ENCODE measurements around the gene SLC26A4.
A peak's percentile ranks its signal among the peaks of the same experiment; 100 is the strongest.

SLC26A4 gene

DNA sequence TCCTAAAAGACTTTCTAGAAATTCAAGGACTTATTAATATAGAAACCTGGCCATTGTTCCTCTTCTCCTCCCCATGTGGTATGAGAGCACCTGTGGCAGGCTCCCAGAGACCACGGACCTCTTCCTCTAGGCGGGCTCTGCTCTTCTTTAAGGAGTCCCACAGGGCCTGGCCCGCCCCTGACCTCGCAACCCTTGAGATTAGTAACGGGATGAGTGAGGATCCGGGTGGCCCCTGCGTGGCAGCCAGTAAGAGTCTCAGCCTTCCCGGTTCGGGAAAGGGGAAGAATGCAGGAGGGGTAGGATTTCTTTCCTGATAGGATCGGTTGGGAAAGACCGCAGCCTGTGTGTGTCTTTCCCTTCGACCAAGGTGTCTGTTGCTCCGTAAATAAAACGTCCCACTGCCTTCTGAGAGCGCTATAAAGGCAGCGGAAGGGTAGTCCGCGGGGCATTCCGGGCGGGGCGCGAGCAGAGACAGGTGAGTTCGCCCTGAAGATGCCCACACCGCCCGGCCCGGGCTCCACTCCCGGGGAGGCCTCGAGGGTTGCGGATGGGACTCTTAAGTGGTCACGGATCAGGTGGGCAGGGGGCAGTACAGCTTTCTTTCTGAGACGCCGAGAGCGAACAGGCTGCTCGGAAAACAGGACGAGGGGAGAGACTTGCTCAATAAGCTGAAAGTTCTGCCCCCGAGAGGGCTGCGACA is at the start of gene SLC26A4:
SLC26A4 (plus strand) TSS at position 448 of the 700 bp plus-strand sequence. CDS start 814 bp downstream, outside the sequence.
- TF ChIP-seq, protein P1, sequence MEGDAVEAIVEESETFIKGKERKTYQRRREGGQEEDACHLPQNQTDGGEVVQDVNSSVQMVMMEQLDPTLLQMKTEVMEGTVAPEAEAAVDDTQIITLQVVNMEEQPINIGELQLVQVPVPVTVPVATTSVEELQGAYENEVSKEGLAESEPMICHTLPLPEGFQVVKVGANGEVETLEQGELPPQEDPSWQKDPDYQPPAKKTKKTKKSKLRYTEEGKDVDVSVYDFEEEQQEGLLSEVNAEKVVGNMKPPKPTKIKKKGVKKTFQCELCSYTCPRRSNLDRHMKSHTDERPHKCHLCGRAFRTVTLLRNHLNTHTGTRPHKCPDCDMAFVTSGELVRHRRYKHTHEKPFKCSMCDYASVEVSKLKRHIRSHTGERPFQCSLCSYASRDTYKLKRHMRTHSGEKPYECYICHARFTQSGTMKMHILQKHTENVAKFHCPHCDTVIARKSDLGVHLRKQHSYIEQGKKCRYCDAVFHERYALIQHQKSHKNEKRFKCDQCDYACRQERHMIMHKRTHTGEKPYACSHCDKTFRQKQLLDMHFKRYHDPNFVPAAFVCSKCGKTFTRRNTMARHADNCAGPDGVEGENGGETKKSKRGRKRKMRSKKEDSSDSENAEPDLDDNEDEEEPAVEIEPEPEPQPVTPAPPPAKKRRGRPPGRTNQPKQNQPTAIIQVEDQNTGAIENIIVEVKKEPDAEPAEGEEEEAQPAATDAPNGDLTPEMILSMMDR (IDR thresholded peaks at IDR 0.05; ENCODE audit: extremely low read depth, insufficient read depth, missing control alignments), result no peak
- peak; percentile 33 for DNase-seq (ENCODE audit: low spot score)
- in situ Hi-C loops (cut with MboI; ENCODE audit: low pct_unique_long_range_greater_than_20kb, low sequenced_read_pairs, unreplicated experiment), result no loop called here

DNA sequence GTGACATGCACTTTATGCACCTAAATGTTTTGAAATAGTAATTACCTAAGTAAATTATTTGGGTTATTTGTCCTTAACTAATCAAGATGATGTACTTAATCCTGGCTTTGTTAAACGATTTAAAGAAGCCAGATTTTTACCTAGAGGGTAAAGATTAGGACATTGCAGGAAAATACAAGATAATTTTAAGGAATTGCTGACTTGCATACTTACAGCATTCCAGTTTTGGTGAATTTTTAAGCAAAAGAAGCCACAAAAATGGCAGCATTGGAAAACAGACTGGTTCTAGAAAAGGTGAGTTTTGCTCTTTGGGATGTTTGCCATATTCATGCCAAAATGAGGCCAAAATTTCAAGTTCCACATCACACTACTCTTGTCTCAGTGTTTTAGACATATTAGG is 47.2 kb upstream of the SLC26A4 start:
- TF ChIP-seq, protein P1 (IDR thresholded peaks at IDR 0.05; ENCODE audit: extremely low read depth, insufficient read depth, missing control alignments), result no peak
- DNase-seq (ENCODE audit: low spot score), result no peak
- in situ Hi-C loops (cut with MboI; ENCODE audit: low pct_unique_long_range_greater_than_20kb, low sequenced_read_pairs, unreplicated experiment), result no loop called here

DNA sequence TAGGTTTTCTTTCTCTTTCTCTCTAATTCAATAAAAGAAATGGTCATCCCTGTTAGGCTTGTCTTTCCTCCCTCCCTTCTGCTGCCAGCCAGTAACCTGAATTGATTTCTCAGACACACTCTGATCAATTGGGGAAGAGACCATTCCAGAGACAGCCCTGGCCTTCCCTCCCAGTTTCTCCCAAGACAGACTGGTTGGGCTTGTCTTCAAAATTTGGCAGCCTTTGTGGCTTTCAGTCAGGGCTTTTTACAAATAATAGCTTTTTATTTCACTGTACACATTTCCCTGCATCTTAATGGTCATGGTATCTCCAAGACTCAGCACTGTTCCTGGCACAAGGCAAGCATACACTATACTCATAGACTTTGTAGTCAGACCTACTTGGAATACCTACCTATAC is 46.7 kb upstream of the SLC26A4 start:
- in situ Hi-C loops (cut with MboI; ENCODE audit: low pct_unique_long_range_greater_than_20kb, low sequenced_read_pairs, unreplicated experiment), result no loop called here
- TF ChIP-seq, protein P1 (IDR thresholded peaks at IDR 0.05; ENCODE audit: extremely low read depth, insufficient read depth, missing control alignments), result no peak
- DNase-seq (ENCODE audit: low spot score), result no peak

DNA sequence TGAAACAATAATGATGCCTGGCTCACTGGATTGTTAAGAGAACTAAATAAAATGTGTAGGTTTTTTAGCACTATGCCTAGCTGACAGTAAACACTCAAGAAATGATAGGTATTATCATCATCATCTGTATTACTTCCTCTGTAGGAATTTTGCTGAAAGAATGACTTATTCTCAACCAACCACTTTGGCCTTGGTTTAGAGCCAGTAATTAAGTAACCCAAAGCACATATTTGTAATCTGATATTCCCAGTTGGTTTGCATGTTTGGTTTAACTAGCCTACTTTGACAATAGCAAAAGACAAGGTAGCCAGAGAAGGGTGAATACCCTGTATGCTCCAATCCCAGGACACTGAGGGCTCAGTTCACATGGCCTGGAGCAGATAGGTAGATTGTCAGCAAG is 46.2 kb upstream of the SLC26A4 start:
- TF ChIP-seq, protein P1 (IDR thresholded peaks at IDR 0.05; ENCODE audit: extremely low read depth, insufficient read depth, missing control alignments), result no peak

DNA sequence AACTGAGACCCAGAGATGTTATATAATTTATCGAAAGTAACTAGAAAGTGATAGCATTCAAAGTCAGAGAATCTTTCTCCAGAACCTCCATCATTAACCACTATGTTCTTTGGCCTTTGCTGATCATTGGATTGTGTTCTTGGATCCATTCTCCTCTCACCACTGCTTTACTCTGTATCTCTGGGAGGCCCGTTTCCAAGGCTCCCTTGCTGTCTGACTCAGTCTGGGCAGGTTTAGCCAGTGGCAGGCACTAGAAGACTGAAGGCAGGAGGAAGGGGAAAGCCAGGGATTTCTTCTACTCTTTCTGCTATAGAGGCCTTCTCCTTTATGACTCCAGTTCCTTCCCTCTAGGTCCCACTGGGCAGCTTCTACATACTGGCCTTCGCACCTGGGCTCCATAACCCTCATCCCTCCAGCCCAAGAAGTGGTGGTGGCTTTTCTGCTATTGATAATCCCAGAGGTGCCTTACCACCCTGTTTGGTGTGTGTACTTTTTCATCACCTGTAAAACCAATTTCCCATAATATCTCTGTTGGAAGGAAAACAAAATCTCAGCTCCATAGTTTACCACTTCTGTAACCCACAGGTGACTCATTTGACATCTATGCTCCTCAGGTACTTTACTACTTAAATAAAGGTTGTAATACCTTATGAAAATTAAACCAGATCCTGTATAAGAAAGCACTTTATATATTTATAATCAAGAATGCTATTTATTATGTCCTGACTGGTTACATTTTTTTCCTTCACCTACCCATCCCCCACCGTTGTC is 44.5 kb upstream of the SLC26A4 start:
- in situ Hi-C loops (cut with MboI; ENCODE audit: low pct_unique_long_range_greater_than_20kb, low sequenced_read_pairs, unreplicated experiment), result no loop called here
- TF ChIP-seq, protein P1 (IDR thresholded peaks at IDR 0.05; ENCODE audit: extremely low read depth, insufficient read depth, missing control alignments), result no peak
- DNase-seq (ENCODE audit: low spot score), result no peak

More for the DNA sequence above, 46.2 kb upstream of the SLC26A4 start:
- DNase-seq (ENCODE audit: low spot score), result no peak
- in situ Hi-C loops (cut with MboI; ENCODE audit: low pct_unique_long_range_greater_than_20kb, low sequenced_read_pairs, unreplicated experiment), result no loop called here

DNA sequence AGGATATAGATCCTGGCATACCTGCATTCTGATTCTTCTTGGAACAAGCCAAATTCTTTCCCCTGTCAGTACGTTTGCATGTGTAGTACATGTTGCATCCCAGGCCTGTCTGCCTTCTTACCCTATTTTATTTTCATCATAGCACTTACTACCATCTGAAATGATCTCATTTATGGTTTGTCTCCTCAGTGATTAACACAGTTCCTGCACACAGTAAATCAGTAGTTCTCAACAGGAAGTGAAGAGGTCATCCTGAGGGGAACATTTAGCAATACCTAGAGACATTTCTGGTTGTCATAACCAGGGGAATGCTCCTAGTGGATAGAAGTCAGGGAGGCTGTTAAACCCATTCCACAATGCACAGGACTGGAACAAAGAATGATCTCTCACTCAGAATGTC is 38.2 kb upstream of the SLC26A4 start:
- in situ Hi-C loops (cut with MboI; ENCODE audit: low pct_unique_long_range_greater_than_20kb, low sequenced_read_pairs, unreplicated experiment), result no loop called here
- DNase-seq (ENCODE audit: low spot score), result no peak
- TF ChIP-seq, protein P1 (IDR thresholded peaks at IDR 0.05; ENCODE audit: extremely low read depth, insufficient read depth, missing control alignments), result no peak
